ENCODE measurements around the gene MIGA1. TPM values are rescaled to one million over a fixed set of nuclear protein-coding genes. Genes with fewer than 3 reads are reported as not detected.
"Not testable (repeated sequence)": the region's sequence is repeated elsewhere in the genome, so short reads cannot be mapped to it uniquely, and the experiment has no call there.

MIGA1 gene
- total RNA-seq, 2 experiments from 2014 or later = 9.2 to 11.6 TPM

GRCh38 chr1:77817368-77818209 lies 38.1 kb downstream of the MIGA1 start:
- Mint-ChIP-seq H3K9me3 (ENCODE audit: low read depth) (no peaks in the 10 kb centered on the region), H3K4me3 (no peak overlapping the region), H3K27ac (no peak overlapping the region), H3K4me1 (no peaks in the 10 kb centered on the region), H3K27me3 (no peaks in the 10 kb centered on the region), H3K36me3 (peaks cover 43% of the 10 kb centered on the region)
- CTCF ChIA-PET = no interaction called here
- ATAC-seq (no peak), DNase-seq (no peak)

GRCh38 chr1:77820121-77820520 lies 40.7 kb downstream of the MIGA1 start:
- DNase-seq (no peak), ATAC-seq (no peak)
- no peaks in the 10 kb centered on the region for H3K9me3 Mint-ChIP-seq (ENCODE audit: low read depth)
- H3K27ac Mint-ChIP-seq = no peak overlapping the region
- no peak overlapping the region for H3K4me3 Mint-ChIP-seq
- H3K4me1 Mint-ChIP-seq = no peaks in the 10 kb centered on the region
- H3K36me3 Mint-ChIP-seq = peaks cover 32% of the 10 kb centered on the region
- H3K27me3 Mint-ChIP-seq = no peaks in the 10 kb centered on the region
- CTCF ChIA-PET = no interaction called here

DNA sequence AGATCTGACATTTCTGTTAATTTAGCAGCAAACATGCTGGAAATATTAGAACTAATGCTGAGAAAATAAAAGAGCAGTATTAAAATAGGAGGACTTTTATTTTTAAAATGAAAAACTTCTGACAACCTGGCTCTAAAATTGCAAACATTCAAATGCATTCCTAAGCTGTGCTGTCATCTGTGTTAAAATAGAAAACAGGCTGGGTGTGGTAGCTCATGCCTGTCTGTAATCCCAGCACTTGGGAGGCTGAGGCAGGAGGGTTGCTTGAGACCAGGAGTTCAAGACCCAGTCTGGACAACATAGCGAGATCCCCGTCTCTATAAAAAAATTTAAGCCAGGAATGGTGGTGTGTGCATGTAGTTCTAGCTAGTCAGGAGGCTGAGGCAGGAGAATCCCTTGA lies 44.6 kb downstream of the MIGA1 start:
- no peak for ATAC-seq
- Mint-ChIP-seq H3K4me1 (peaks cover 10% of the 10 kb centered on the region), H3K4me3 (no peak overlapping the region), H3K9me3 (ENCODE audit: low read depth) (no peaks in the 10 kb centered on the region), H3K27me3 (no peaks in the 10 kb centered on the region), H3K36me3 (peaks cover 18% of the 10 kb centered on the region), H3K27ac (no peak overlapping the region)
- CTCF ChIA-PET = no interaction called here
- DNase-seq = no peak

GRCh38 chr1:77824694-77825093 lies 45.2 kb downstream of the MIGA1 start:
- Mint-ChIP-seq H3K9me3 (ENCODE audit: low read depth) (no peaks in the 10 kb centered on the region), H3K4me1 (peaks cover 10% of the 10 kb centered on the region), H3K27ac (no peak overlapping the region), H3K36me3 (peaks cover 14% of the 10 kb centered on the region), H3K27me3 (no peaks in the 10 kb centered on the region), H3K4me3 (no peak overlapping the region)
- DNase-seq (no peak), ATAC-seq (no peak)
- CTCF ChIA-PET = interaction anchor here (1.4 kb wide), 1 partner anchor 33 kb away, joined by 4 read pairs; no protein-coding TSS in a partner anchor

GRCh38 chr1:77825131-77825709 lies 45.8 kb downstream of the MIGA1 start:
- Mint-ChIP-seq H3K4me1 (peaks cover 10% of the 10 kb centered on the region), H3K4me3 (no peak overlapping the region), H3K27ac (no peak overlapping the region), H3K27me3 (no peaks in the 10 kb centered on the region), H3K36me3 (peaks cover 11% of the 10 kb centered on the region), H3K9me3 (ENCODE audit: low read depth) (no peaks in the 10 kb centered on the region)
- CTCF ChIA-PET = interaction anchor here (0.9 to 1.4 kb wide), 3 partner anchors 9 to 33 kb away, joined by 3 to 4 read pairs (median 3); no protein-coding TSS in a partner anchor
- ATAC-seq = peak; percentile 33
- no peak for DNase-seq

- Mint-ChIP-seq H3K4me1 (peaks cover 10% of the 10 kb centered on the region), H3K36me3 (peaks cover 11% of the 10 kb centered on the region)
- CTCF ChIA-PET = interaction anchor here (1.0 to 1.2 kb wide), 2 partner anchors 12 to 287 kb away, joined by 4 to 6 read pairs; no protein-coding TSS in a partner anchor
- H3K27ac Mint-ChIP-seq; H3K27me3 Mint-ChIP-seq; DNase-seq; H3K4me3 Mint-ChIP-seq; H3K9me3 Mint-ChIP-seq (ENCODE audit: low read depth); ATAC-seq: not testable (repeated sequence)
Measured at GRCh38 chr1:77826851-77827250, 47.4 kb downstream of the MIGA1 start.

DNA sequence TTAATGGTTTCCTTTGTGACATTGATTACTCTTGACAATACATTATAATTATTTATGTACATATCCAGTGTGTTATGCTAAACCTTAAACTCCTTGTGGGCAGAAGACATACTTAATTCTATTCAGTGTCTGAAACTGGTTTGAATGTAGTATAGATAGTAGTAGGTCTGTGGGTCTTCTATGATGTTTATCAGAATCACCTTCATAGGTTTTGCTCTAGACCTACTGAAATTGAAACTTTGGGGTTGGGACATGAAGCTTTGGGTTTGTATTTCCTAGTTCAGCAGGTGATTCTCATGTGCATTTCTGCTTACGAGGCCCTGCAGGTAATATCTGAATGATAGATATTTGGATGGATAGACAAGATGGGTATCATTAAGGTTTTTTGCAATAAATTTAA lies 48.6 kb downstream of the MIGA1 start:
- DNase-seq (no peak), ATAC-seq (no peak)
- CTCF ChIA-PET = no interaction called here
- Mint-ChIP-seq H3K4me1 (peaks cover 10% of the 10 kb centered on the region), H3K36me3 (peaks cover 9% of the 10 kb centered on the region), H3K9me3 (ENCODE audit: low read depth) (no peaks in the 10 kb centered on the region), H3K4me3 (no peak overlapping the region), H3K27me3 (no peaks in the 10 kb centered on the region), H3K27ac (no peak overlapping the region)

DNA sequence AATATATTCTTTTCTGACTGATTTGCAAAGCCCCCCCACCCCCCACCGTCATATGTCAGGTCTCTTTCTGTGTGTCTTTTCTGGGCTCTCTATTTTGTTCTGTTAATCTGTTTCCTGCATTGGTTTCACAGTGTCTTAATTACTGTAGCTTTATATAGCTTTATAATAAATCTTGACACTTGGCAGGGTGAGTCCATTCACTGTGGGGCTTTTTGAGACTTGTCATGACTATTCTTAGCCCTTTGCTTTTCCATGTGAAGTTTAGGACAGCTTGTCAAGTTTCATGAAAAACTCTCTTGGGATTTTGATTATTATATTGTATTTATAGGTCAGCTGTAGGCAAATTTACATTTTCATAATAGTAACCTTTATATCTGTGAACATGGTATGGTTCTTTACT lies 50.4 kb downstream of the MIGA1 start:
- H3K9me3 Mint-ChIP-seq (ENCODE audit: low read depth) = no peaks in the 10 kb centered on the region
- no peak overlapping the region for H3K27ac Mint-ChIP-seq
- ATAC-seq (no peak), DNase-seq (no peak)
- H3K4me1 Mint-ChIP-seq = peaks cover 10% of the 10 kb centered on the region
- CTCF ChIA-PET = no interaction called here
- no peak overlapping the region for H3K4me3 Mint-ChIP-seq
- H3K36me3 Mint-ChIP-seq = peaks cover 9% of the 10 kb centered on the region
- no peaks in the 10 kb centered on the region for H3K27me3 Mint-ChIP-seq

DNA sequence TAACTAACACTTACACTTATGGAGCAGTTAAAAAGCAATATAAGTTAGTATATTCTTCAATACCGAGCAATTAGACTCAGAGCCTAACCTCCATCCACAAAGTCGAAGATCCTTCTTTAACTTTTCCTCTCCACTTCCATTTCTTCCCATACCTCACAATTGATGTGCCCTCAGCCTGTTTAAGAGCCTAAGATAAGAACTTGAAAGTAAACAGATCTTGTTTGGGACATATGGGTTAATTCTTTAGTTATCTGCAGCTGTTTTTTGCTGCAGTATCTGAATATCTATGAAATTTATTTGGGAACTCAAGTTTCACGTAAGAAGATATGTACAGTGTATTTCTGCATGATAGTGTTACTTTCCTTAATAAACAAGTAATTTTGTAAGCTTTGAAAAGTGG lies 51.5 kb downstream of the MIGA1 start:
- no peak for DNase-seq
- H3K27ac Mint-ChIP-seq = no peak overlapping the region
- H3K27me3 Mint-ChIP-seq = no peaks in the 10 kb centered on the region
- CTCF ChIA-PET = no interaction called here
- H3K36me3 Mint-ChIP-seq = peaks cover 9% of the 10 kb centered on the region
- no peaks in the 10 kb centered on the region for H3K9me3 Mint-ChIP-seq (ENCODE audit: low read depth)
- peaks cover 10% of the 10 kb centered on the region for H3K4me1 Mint-ChIP-seq
- no peak for ATAC-seq
- H3K4me3 Mint-ChIP-seq = no peak overlapping the region

GRCh38 chr1:77831566-77831965 lies 52.1 kb downstream of the MIGA1 start:
- H3K27me3 Mint-ChIP-seq = no peaks in the 10 kb centered on the region
- CTCF ChIA-PET = no interaction called here
- H3K4me1 Mint-ChIP-seq = peaks cover 10% of the 10 kb centered on the region
- peaks cover 12% of the 10 kb centered on the region for H3K36me3 Mint-ChIP-seq
- no peak overlapping the region for H3K27ac Mint-ChIP-seq
- no peak overlapping the region for H3K4me3 Mint-ChIP-seq
- no peak for ATAC-seq
- H3K9me3 Mint-ChIP-seq (ENCODE audit: low read depth) = no peaks in the 10 kb centered on the region
- no peak for DNase-seq

DNA sequence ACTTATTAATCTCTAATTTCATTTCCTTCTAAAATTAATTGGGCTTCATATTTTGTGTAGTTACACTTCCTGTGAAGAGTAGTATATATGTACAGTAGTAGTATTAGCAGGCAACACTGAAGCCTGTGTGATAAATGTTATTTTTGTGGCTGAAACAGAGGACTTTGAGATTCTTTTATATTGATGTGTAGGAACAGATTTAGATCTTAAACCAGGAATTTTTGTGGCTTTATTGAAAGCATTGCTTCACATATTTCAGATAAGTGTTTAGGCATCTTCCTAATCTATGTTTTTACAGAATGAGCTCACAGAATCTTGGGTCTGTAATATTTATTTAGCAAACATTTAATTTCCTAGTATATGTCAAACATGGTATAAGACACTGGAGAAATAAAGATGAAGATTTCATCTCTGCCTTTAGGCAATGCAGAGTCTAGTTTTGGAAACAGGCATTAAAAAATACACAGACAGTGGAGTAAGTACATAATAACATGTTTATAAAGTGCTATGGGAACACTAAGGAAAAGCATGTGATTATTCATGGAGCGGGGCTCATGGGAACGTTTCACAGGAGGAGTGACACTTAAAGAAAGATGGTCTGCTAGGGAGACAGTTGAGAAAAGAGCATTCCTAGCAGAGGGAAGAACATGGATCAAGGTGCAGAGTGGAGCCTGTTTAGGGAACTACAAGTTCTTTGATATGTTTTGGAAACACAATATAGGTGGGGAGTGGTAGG lies 52.7 kb downstream of the MIGA1 start:
- CTCF ChIA-PET = no interaction called here
- ATAC-seq (no peak), DNase-seq (no peak)
- no peaks in the 10 kb centered on the region for H3K27me3 Mint-ChIP-seq
- H3K27ac Mint-ChIP-seq = no peak overlapping the region
- H3K9me3 Mint-ChIP-seq (ENCODE audit: low read depth) = no peaks in the 10 kb centered on the region
- H3K36me3 Mint-ChIP-seq = peaks cover 10% of the 10 kb centered on the region
- H3K4me3 Mint-ChIP-seq = no peak overlapping the region
- H3K4me1 Mint-ChIP-seq = peaks cover 8% of the 10 kb centered on the region

- no peaks in the 10 kb centered on the region for H3K9me3 Mint-ChIP-seq (ENCODE audit: low read depth)
- peaks cover 9% of the 10 kb centered on the region for H3K36me3 Mint-ChIP-seq
- H3K4me1 Mint-ChIP-seq = peaks cover 3% of the 10 kb centered on the region
- no peaks in the 10 kb centered on the region for H3K27me3 Mint-ChIP-seq
- H3K4me3 Mint-ChIP-seq = no peak overlapping the region
- no peak for DNase-seq
- CTCF ChIA-PET = no interaction called here
- ATAC-seq = no peak
- no peak overlapping the region for H3K27ac Mint-ChIP-seq
Measured at GRCh38 chr1:77832901-77833300, 53.5 kb downstream of the MIGA1 start.

DNA sequence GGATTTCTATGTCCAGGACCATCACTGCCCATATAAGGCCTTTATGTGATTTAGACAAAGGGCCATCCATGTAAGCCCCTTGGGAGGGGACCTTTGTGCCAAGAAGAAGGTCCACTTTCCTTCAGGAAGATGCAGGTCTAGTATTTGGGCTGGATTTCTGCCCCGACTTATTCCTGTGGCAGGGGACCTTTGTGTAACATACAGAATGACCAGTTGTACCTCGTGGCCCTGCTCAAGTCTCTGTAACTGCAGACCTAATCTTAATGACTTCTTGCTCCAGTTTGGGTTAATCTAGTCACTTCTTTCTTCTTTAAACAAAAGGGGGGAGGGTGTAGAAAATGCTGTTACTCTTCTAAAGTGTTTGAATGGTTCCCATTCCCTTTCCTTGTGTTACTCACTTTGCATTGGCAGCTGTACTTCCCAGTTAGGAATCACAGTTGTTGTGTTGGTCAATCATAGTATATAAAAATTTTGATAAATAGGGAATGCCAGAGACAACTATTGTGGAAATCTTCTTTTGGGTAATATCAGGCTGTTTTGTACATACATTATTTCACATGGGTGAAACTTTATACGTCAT lies 54.2 kb downstream of the MIGA1 start:
- ATAC-seq (no peak), DNase-seq (no peak)
- CTCF ChIA-PET = no interaction called here
- no peaks in the 10 kb centered on the region for H3K9me3 Mint-ChIP-seq (ENCODE audit: low read depth)
- no peak overlapping the region for H3K27ac Mint-ChIP-seq
- peaks cover 7% of the 10 kb centered on the region for H3K36me3 Mint-ChIP-seq
- no peak overlapping the region for H3K4me3 Mint-ChIP-seq
- H3K27me3 Mint-ChIP-seq = no peaks in the 10 kb centered on the region
- H3K4me1 Mint-ChIP-seq = no peaks in the 10 kb centered on the region

Data from activated CD8-positive, alpha-beta memory T cell treated with anti-CD3 and anti-CD28 coated beads, Interleukin-2, amount 10 ng/mL, durations not matched to agents 7 days and 5 days (primary cell).